ENCODE measurements around the gene FLT1. TPM values are rescaled to one million over a fixed set of nuclear protein-coding genes. Genes with fewer than 3 reads are reported as not detected.

The FLT1 gene
- polyA plus RNA-seq, 1 donor (not counting 4 experiments of a cell fraction or from before 2014, with no cell fraction given): 0.01 TPM

DNA sequence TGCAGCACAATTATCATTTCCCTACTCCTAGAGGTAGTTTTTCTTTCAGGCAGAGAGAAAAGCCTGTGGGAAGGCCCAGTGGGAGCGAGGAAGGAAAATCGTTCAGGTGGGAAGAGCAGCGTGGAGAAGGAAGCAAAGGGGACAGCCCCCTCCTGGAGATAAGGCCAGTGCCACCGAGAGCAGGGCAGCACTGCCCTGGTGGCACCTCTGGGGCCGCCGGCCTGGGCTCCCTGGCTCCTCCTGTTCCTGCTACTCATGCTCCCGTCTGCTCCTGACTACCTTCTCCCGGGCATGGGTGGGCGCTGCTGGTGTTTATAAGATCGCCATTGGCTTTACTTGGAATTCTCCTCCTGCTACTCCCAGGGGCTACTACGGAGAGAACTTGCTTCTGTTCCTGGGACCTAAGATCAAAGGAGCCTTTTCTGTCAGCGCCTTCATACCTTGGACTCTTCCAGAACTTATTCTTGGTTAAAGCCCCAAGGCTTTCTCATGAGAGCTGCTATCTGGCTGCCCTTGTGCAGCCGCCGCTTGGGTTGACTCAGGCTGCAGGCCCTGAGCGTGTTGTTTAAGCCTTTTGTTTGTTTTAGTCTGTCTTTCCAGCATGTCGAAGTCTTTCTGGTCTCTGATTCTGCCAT lies 3.7 kb upstream of the FLT1 start:
- Histone ChIP-seq H3K79me2 (ENCODE audit: control insufficient read depth, insufficient read depth, low read length) (no peaks in the 10 kb centered on the region), H3K4me3 (ENCODE audit: control insufficient read depth in 2 of 3, extremely low read depth in 1 of 3, insufficient read depth in 2 of 3, low read depth in 1 of 3, low read length in 3 of 3) (no peak overlapping the region), H3K9me1 (ENCODE audit: control insufficient read depth, extremely low read depth, insufficient read depth, low read length) (no peaks in the 10 kb centered on the region), H3K9me3 (ENCODE audit: control insufficient read depth, low read depth, low read length) (no peaks in the 10 kb centered on the region), H3K4me2 (ENCODE audit: control insufficient read depth, extremely low read depth, insufficient read depth, low read depth, low read length) (no peak overlapping the region), H3K27ac (ENCODE audit: control insufficient read depth, insufficient read depth, low read length) (no peak overlapping the region), H3K36me3 (ENCODE audit: control insufficient read depth in 2 of 2, extremely low read depth in 1 of 2, insufficient read depth in 2 of 2, low read length in 2 of 2) (no peaks in the 10 kb centered on the region), H4K20me1 (ENCODE audit: control insufficient read depth, extremely low read depth, insufficient read depth, low read length) (no peaks in the 10 kb centered on the region), H3K4me1 (ENCODE audit: control insufficient read depth, extremely low read depth, insufficient read depth, low read length) (peaks cover 3% of the 10 kb centered on the region), H3K27me3 (ENCODE audit: control insufficient read depth, extremely low read depth, insufficient read depth, low read length) (peaks cover 35% of the 10 kb centered on the region), H2AFZ (ENCODE audit: control insufficient read depth, low read length) (no peak overlapping the region), H3K9ac (ENCODE audit: control insufficient read depth, extremely low read depth, insufficient read depth, low read length) (no peak overlapping the region)
- dilution Hi-C loops (cut with MboI; ENCODE audit: extremely low pct_ligation_motif_present, low sequenced_read_pairs): no loop called here
- DNase-seq (ENCODE audit: low read depth, low spot score): no peak
- no peak for FAIRE-seq
- TF ChIP-seq, protein P1, sequence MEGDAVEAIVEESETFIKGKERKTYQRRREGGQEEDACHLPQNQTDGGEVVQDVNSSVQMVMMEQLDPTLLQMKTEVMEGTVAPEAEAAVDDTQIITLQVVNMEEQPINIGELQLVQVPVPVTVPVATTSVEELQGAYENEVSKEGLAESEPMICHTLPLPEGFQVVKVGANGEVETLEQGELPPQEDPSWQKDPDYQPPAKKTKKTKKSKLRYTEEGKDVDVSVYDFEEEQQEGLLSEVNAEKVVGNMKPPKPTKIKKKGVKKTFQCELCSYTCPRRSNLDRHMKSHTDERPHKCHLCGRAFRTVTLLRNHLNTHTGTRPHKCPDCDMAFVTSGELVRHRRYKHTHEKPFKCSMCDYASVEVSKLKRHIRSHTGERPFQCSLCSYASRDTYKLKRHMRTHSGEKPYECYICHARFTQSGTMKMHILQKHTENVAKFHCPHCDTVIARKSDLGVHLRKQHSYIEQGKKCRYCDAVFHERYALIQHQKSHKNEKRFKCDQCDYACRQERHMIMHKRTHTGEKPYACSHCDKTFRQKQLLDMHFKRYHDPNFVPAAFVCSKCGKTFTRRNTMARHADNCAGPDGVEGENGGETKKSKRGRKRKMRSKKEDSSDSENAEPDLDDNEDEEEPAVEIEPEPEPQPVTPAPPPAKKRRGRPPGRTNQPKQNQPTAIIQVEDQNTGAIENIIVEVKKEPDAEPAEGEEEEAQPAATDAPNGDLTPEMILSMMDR (optimal IDR thresholded peaks at IDR 0.05 in 1 of 3, IDR thresholded peaks at IDR 0.05 in 1 of 3, conservative IDR thresholded peaks at IDR 0.05 in 1 of 3; ENCODE audit: extremely low read depth in 1 of 3, insufficient read depth in 2 of 3, low read length in 3 of 3): no peak
- TF ChIP-seq EZH2 (IDR thresholded peaks at IDR 0.05; ENCODE audit: low read length): no peak

- FAIRE-seq: no peak
- H3K27me3 ChIP-seq (ENCODE audit: control insufficient read depth, extremely low read depth, insufficient read depth, low read length): peaks cover 48% of the 10 kb centered on the region
- no peaks in the 10 kb centered on the region for H3K9me1 ChIP-seq (ENCODE audit: control insufficient read depth, extremely low read depth, insufficient read depth, low read length)
- TF ChIP-seq, protein P1 (optimal IDR thresholded peaks at IDR 0.05 in 1 of 3, IDR thresholded peaks at IDR 0.05 in 1 of 3, conservative IDR thresholded peaks at IDR 0.05 in 1 of 3; ENCODE audit: extremely low read depth in 1 of 3, insufficient read depth in 2 of 3, low read length in 3 of 3): no peak
- no peak for TF ChIP-seq EZH2 (IDR thresholded peaks at IDR 0.05; ENCODE audit: low read length)
- H3K36me3 ChIP-seq (ENCODE audit: control insufficient read depth in 2 of 2, extremely low read depth in 1 of 2, insufficient read depth in 2 of 2, low read length in 2 of 2): no peaks in the 10 kb centered on the region
- DNase-seq (ENCODE audit: low read depth, low spot score): no peak
- H3K27ac ChIP-seq (ENCODE audit: control insufficient read depth, insufficient read depth, low read length): no peak overlapping the region
- no peak overlapping the region for H3K4me2 ChIP-seq (ENCODE audit: control insufficient read depth, extremely low read depth, insufficient read depth, low read depth, low read length)
- dilution Hi-C loops (cut with MboI; ENCODE audit: extremely low pct_ligation_motif_present, low sequenced_read_pairs): no loop called here
- no peak overlapping the region for H2AFZ ChIP-seq (ENCODE audit: control insufficient read depth, low read length)
- H3K79me2 ChIP-seq (ENCODE audit: control insufficient read depth, insufficient read depth, low read length): no peaks in the 10 kb centered on the region
- H4K20me1 ChIP-seq (ENCODE audit: control insufficient read depth, extremely low read depth, insufficient read depth, low read length): no peaks in the 10 kb centered on the region
- no peaks in the 10 kb centered on the region for H3K9me3 ChIP-seq (ENCODE audit: control insufficient read depth, low read depth, low read length)
- no peak overlapping the region for H3K9ac ChIP-seq (ENCODE audit: control insufficient read depth, extremely low read depth, insufficient read depth, low read length)
- H3K4me3 ChIP-seq (ENCODE audit: control insufficient read depth in 2 of 3, extremely low read depth in 1 of 3, insufficient read depth in 2 of 3, low read depth in 1 of 3, low read length in 3 of 3): no peak overlapping the region
- peaks cover 3% of the 10 kb centered on the region for H3K4me1 ChIP-seq (ENCODE audit: control insufficient read depth, extremely low read depth, insufficient read depth, low read length)
These were observed 2.4 kb upstream of the FLT1 start for GRCh38 chr13:28497143-28497876.
